ENCODE data around the gene BCL3.

DNA sequence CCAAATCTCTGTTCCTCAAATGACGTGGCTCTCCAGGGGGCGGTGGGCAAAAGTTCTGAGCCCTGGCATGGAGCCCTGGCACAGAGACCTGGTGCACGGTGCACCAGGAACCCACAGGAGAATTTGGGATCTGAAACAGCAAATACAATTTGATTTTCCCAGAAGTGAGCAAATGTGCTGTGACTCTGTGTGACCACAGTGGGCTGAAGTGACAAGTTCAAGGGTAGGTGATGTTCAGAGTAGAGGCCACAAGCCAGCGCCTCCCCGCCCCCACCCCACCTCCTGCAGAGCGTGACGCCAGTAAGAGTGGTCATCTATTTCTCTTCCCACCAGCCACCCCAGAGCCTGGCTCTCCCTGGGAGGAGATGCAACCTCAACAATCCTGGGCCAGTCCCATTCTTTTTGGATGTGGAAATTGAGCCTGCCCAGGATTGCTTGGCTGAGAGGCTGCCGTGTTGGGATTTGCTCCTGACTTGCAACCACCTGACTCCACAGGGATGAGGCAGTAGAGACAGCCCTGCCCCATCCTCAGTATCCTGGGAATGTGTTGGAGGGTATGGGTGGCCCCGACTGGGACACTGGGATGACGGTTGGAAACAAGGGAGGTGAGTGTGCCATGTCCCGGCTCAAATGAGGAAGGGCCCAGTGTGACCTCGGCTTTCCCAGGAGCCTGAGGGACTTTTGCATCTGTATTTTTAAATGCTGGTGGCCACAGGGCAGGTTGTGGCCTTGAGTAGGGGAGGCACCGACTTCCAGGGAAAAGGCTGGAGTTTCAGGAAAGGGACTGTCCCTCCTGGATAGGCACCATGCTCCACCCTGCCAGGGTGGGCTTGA, 11.1 kb upstream of the BCL3 start:
- no peak for TF ChIP-seq POLR2A (IDR thresholded peaks at IDR 0.05; ENCODE audit: low read depth, low read length)
- no peak for TF ChIP-seq MAZ (IDR thresholded peaks at IDR 0.05; ENCODE audit: borderline replicate concordance, low read depth, low read length)
- no peak for TF ChIP-seq CTCF (conservative IDR thresholded peaks at IDR 0.05; ENCODE audit: low read depth, low read length)
